Ovary (tissue), 3 donors: ENCODE data around the gene CACNA1C.

Source experiments
- CTCF ChIP-seq, 3 donors: fragments of 450-650 bp in 2 of 3; fragments of 200-600 bp in 1 of 3; IDR thresholded peaks; one replicate each; pipeline versions ENCODE4 v1.5.1 to v1.8.0; 2016 to 2022; ENCODE audit warnings: antibody characterized with exemption in 3 of 3, mild to moderate bottlenecking in 1 of 3
- POLR2A ChIP-seq: fragments of 450-650 bp; IDR thresholded peaks from one replicate; pipeline ENCODE4 v1.6.1; 2017; ENCODE audit warnings: antibody characterized with exemption, mild to moderate bottlenecking, moderate library complexity
- donor health status: DM: no; HTN: no; CAD: no.

DNA sequence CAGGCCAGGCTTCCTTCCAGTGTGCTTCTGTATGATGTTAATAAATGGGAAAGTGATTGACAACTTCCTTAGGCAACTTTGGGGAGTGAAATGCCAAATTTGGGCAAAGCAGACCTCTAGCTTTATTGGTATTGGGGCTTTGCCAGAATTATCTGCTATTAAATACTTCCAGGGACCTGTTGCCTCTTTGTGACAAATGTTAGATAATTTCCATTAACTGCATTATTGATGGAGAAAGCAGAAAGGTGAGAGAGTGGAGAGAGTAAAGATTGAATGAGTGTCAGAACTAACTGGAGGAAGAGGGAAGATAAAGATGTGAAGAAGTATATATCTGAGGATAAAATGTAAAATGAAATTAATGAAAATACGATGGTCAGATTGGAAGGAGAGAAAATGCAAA is 94.5 kb downstream of the CACNA1C start:
- TF ChIP-seq POLR2A (no peak), CTCF (IDR thresholded peaks at IDR 0.05) (no peak)
